Smooth muscle cell (in vitro differentiated cells): Measurements from ENCODE around the gene DEAF1. TPM values are rescaled to one million over a fixed set of nuclear protein-coding genes. Genes with fewer than 3 reads are reported as not detected.

ENCODE experiments used
- DNase-seq: peaks from one replicate; lab custom pipeline; 2025; ENCODE audit not compliant: unreplicated experiment; lab: John Stamatoyannopoulos, UW
- H2AFZ ChIP-seq: fragments of 200-600 bp; sonication (generic); 2 replicates; pipeline ENCODE4 v1.6.0; 2016; ENCODE audit warnings: antibody characterized with exemption, low read depth, mild to moderate bottlenecking
- H3F3A ChIP-seq: fragments of 200-600 bp; sonication (generic); 2 replicates; pipeline ENCODE4 v1.6.0; 2017; ENCODE audit warnings: antibody characterized with exemption, low read depth
- H3K27ac ChIP-seq: fragments of 200-600 bp; sonication (generic); 2 replicates; pipeline ENCODE4 v1.5.1; 2016; ENCODE audit warnings: low read depth, mild to moderate bottlenecking
- H3K27me3 ChIP-seq: fragments of 200-600 bp; sonication (generic); 2 replicates; pipeline ENCODE4 v1.6.1; 2016; ENCODE audit warnings: low read depth, mild to moderate bottlenecking
- H3K36me3 ChIP-seq: fragments of 200-600 bp; sonication (generic); 2 replicates; pipeline ENCODE4 v1.5.1; 2016; ENCODE audit warnings: low read depth
- H3K4me1 ChIP-seq: fragments of 200-600 bp; sonication (generic); 2 replicates; pipeline ENCODE4 v1.5.1; 2016; ENCODE audit warnings: low read depth
- H3K4me2 ChIP-seq: fragments of 200-600 bp; sonication (generic); 2 replicates; pipeline ENCODE4 v1.6.0; 2016; ENCODE audit warnings: mild to moderate bottlenecking
- H3K4me3 ChIP-seq: fragments of 200-600 bp; sonication (generic); 2 replicates; pipeline ENCODE4 v1.5.1; 2016; ENCODE audit warnings: mild to moderate bottlenecking
- H3K79me2 ChIP-seq: fragments of 200-600 bp; sonication (generic); 2 replicates; pipeline ENCODE4 v1.6.0; 2016; ENCODE audit warnings: low read depth, mild to moderate bottlenecking
- H3K9ac ChIP-seq: fragments of 200-600 bp; sonication (generic); 2 replicates; pipeline ENCODE4 v1.6.0; 2016; ENCODE audit warnings: low read depth
- H3K9me3 ChIP-seq: fragments of 200-600 bp; sonication (generic); replicated peaks from 2 replicates; pipeline ENCODE4 v1.5.1; 2016; ENCODE audit warnings: low read depth
- H4K20me1 ChIP-seq: fragments of 200-600 bp; sonication (generic); 2 replicates; pipeline ENCODE4 v1.6.0; 2016; ENCODE audit warnings: low read depth
- WGBS: methylation state at CpG from one replicate; pipeline ENCODE4 v1.1.7; 2016; ENCODE audit warnings: low lambda C conversion rate; 5-methylcytosine and 5-hydroxymethylcytosine counted together
- polyA plus RNA-seq: library from polyadenylated mRNA; unstranded; fragments of >200 nt; fragmentation: Nextera tagmentation; extraction: Ambion mirVana; gene quantifications from 2 replicates; pipeline ENCODE4 v1.2.1, GENCODE V29; 2016
- total RNA-seq: library from RNA; depleted of rRNA; stranded (reverse); fragments of >200 nt; gene quantifications from 2 replicates; pipeline ENCODE4 v1.2.3, GENCODE V29; 2014
- TF ChIP-seq, protein P1 (sequence below): fragments of 200-600 bp; sonication (generic); IDR thresholded peaks from 2 replicates; pipeline ENCODE4 v1.5.1; 2017; ENCODE audit warnings: borderline replicate concordance, mild to moderate bottlenecking, antibody characterized with exemption; ENCODE audit not compliant: insufficient read depth, poor library complexity, severe bottlenecking

Gene DEAF1
- total and polyA plus RNA-seq, 2 experiments from 2014 or later = 18.7 to 39.2 TPM

DNA sequence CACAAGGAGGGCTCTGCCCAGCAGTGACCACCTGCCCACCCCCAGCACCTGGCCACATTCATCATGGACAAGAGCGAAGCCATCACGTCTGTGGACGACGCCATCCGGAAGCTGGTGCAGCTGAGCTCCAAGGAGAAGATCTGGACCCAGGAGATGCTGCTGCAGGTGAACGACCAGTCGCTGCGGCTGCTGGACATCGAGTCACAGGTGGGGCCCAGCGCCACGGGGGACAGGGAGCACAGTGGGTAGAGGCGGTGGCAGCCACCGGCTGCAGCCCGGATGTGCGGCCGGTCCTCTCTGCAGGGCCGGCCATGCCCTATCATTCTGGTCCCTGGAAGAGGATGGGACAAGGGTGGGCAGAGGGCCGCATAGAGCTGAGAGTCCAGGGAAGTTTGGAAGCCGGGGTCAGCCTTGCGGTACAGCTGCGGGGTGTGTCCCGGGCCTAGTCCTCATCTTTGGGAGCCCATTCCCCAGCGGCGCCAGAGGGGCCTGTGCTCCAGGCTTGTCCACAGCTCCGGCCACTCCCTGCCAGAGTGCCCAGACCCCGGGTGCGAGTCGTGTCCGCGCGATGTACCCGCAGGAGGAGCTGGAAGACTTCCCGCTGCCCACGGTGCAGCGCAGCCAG lies 25.1 kb upstream of the DEAF1 start:
- Histone ChIP-seq H3K36me3 (no peaks in the 10 kb centered on the region), H3K9me3 (no peaks in the 10 kb centered on the region), H2AFZ (no peak overlapping the region), H3K4me2 (no peak overlapping the region), H3K4me1 (no peaks in the 10 kb centered on the region), H3K4me3 (no peak overlapping the region), H3K9ac (no peak overlapping the region), H3K27me3 (peaks cover 6% of the 10 kb centered on the region), H3K79me2 (no peaks in the 10 kb centered on the region), H3F3A (no peaks in the 10 kb centered on the region), H4K20me1 (peaks cover 32% of the 10 kb centered on the region), H3K27ac (no peak overlapping the region)
- WGBS = 89% methylated on average over 34 of the region's 35 CpGs
- TF ChIP-seq, protein P1, sequence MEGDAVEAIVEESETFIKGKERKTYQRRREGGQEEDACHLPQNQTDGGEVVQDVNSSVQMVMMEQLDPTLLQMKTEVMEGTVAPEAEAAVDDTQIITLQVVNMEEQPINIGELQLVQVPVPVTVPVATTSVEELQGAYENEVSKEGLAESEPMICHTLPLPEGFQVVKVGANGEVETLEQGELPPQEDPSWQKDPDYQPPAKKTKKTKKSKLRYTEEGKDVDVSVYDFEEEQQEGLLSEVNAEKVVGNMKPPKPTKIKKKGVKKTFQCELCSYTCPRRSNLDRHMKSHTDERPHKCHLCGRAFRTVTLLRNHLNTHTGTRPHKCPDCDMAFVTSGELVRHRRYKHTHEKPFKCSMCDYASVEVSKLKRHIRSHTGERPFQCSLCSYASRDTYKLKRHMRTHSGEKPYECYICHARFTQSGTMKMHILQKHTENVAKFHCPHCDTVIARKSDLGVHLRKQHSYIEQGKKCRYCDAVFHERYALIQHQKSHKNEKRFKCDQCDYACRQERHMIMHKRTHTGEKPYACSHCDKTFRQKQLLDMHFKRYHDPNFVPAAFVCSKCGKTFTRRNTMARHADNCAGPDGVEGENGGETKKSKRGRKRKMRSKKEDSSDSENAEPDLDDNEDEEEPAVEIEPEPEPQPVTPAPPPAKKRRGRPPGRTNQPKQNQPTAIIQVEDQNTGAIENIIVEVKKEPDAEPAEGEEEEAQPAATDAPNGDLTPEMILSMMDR = no peak
- DNase-seq = no peak

DNA sequence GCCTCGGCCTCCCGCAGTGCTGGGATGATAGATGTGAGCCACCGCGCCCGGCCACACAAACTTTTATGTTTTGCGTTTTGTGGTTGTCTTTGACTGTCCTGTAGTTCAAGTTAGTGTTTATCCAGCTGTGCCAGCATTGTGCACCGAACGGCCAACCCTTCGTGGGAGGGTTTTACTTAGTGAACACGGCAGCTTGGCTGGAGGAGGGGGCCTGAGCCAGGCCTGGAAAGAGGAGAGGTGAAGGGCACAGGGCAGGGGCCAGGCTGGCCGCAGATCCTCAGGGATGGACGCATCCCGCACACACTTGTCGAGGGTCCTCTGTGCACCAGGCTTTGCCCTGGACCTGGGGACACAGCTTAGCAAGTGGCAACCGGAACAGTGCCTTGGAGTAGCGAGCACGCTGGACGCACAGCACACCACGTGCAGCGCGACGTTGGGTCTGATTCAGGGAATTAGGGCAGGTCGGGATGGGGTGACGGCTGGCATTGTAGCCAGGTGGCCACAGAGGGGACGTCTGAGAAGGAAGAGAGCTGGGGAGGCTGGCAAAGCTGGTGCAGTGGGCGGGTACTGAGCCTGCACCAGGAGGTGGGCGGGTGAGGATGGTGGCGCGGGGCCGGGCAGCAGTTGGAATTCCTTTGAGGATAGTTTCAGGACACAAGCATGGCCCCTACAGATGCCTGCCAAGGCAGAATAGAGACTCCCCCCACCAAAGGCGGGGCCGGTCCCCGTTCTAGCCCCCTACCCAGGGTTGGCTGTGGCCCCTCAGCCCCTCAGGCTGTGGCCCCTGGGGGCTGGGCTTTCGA lies 24.4 kb upstream of the DEAF1 start:
- H3K4me3 ChIP-seq = no peak overlapping the region
- DNase-seq = no peak
- peaks cover 3% of the 10 kb centered on the region for H3K27me3 ChIP-seq
- H3K9me3 ChIP-seq = no peaks in the 10 kb centered on the region
- TF ChIP-seq, protein P1 = no peak
- H3K36me3 ChIP-seq = no peaks in the 10 kb centered on the region
- H3K4me1 ChIP-seq = no peaks in the 10 kb centered on the region
- no peak overlapping the region for H2AFZ ChIP-seq
- no peak overlapping the region for H3K27ac ChIP-seq
- no peaks in the 10 kb centered on the region for H3F3A ChIP-seq
- no peaks in the 10 kb centered on the region for H3K79me2 ChIP-seq
- H4K20me1 ChIP-seq = peaks cover 37% of the 10 kb centered on the region
- WGBS = 96% methylated on average over 34 of the region's 34 CpGs
- H3K9ac ChIP-seq = no peak overlapping the region
- no peak overlapping the region for H3K4me2 ChIP-seq

DNA sequence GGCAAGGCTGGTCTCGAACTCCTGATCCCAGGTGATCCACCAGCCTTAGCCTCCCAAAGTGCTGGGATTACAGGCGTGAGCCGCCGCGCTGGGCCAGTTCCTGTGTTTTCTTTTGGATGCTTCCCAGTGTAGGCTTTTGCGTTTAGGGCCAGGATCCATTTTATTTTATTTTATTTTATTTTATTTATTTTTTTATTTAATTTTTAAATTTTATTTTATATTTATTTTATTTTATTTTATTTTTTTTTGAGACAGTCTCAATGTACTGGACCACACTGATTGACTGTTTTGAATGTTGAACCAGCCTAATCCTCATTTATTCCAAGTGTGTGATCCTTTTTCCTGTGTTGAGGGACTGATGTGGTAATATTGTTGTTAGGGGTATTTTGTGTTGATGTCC lies 19.4 kb upstream of the DEAF1 start:
- H3K9me3 ChIP-seq = no peaks in the 10 kb centered on the region
- WGBS = 98% methylated on average over 6 of the region's 6 CpGs
- H3K4me1 ChIP-seq = no peaks in the 10 kb centered on the region
- no peak overlapping the region for H3K27ac ChIP-seq
- H3K4me3 ChIP-seq = no peak overlapping the region
- H3K79me2 ChIP-seq = no peaks in the 10 kb centered on the region
- TF ChIP-seq, protein P1 = no peak
- no peaks in the 10 kb centered on the region for H3F3A ChIP-seq
- H3K9ac ChIP-seq = no peak overlapping the region
- H3K27me3 ChIP-seq = no peaks in the 10 kb centered on the region
- DNase-seq = no peak
- peaks cover 59% of the 10 kb centered on the region for H4K20me1 ChIP-seq
- H3K4me2 ChIP-seq = no peak overlapping the region
- no peak overlapping the region for H2AFZ ChIP-seq
- no peaks in the 10 kb centered on the region for H3K36me3 ChIP-seq
